NCI-H446 treated with DMSO at 0.1 percent for 48 hours (cell line): Measurements from ENCODE around the gene ANKRD40CL.
A peak's percentile ranks its signal among the peaks of the same experiment; 100 is the strongest.

Experiments
- DNase-seq: peaks from one replicate; lab custom pipeline; 2025; lab: John Stamatoyannopoulos, UW

ANKRD40CL gene

GRCh38 chr17:50787106-50787505 is 19.8 kb upstream of the ANKRD40CL start:
- peak; percentile 91 for DNase-seq

- DNase-seq, result peak; percentile 97
These were observed 18.7 kb upstream of the ANKRD40CL start for GRCh38 chr17:50785946-50786570.

GRCh38 chr17:50785126-50785525 is 17.8 kb upstream of the ANKRD40CL start:
- DNase-seq, result no peak

- DNase-seq, result no peak
These were observed 16.6 kb upstream of the ANKRD40CL start for GRCh38 chr17:50783905-50784304.

GRCh38 chr17:50783193-50783660 is 15.9 kb upstream of the ANKRD40CL start:
- DNase-seq, result peak; percentile 68

- DNase-seq, result no peak
These were observed 13.8 kb upstream of the ANKRD40CL start for GRCh38 chr17:50781167-50781566.

- DNase-seq, result no peak
These were observed 12.5 kb upstream of the ANKRD40CL start for GRCh38 chr17:50779747-50780353.

GRCh38 chr17:50778988-50779387 is 11.7 kb upstream of the ANKRD40CL start:
- DNase-seq, result no peak

- DNase-seq, result no peak
These were observed 11.2 kb upstream of the ANKRD40CL start for GRCh38 chr17:50778471-50778870.

- no peak for DNase-seq
These were observed 8.6 kb upstream of the ANKRD40CL start for GRCh38 chr17:50775926-50776325.

GRCh38 chr17:50774225-50774803 is 7.0 kb upstream of the ANKRD40CL start:
- DNase-seq, result no peak

- no peak for DNase-seq
These were observed 4.9 kb upstream of the ANKRD40CL start for GRCh38 chr17:50771991-50772785.

GRCh38 chr17:50770346-50770745 is 3.0 kb upstream of the ANKRD40CL start:
- no peak for DNase-seq

- DNase-seq, result no peak
These were observed 2.6 kb upstream of the ANKRD40CL start for GRCh38 chr17:50769884-50770283.

GRCh38 chr17:50768346-50768761 is 1.0 kb upstream of the ANKRD40CL start:
- no peak for DNase-seq

GRCh38 chr17:50767030-50767429 is 288 bp downstream of the ANKRD40CL start:
- no peak for DNase-seq

GRCh38 chr17:50766222-50767023 is 895 bp downstream of the ANKRD40CL start:
- DNase-seq, result no peak

GRCh38 chr17:50765454-50766221 is 1.7 kb downstream of the ANKRD40CL start:
- no peak for DNase-seq

GRCh38 chr17:50764734-50765149 is 2.6 kb downstream of the ANKRD40CL start:
- no peak for DNase-seq

- no peak for DNase-seq
These were observed 3.4 kb downstream of the ANKRD40CL start for GRCh38 chr17:50763716-50764475.
